Prostate gland (tissue), 2 donors: ENCODE results near the gene REEP3. TPM values are rescaled to one million over a fixed set of nuclear protein-coding genes. Genes with fewer than 3 reads are reported as not detected.

Experiments
- DNase-seq: peaks from one replicate; pipeline ENCODE4 v3.0.0-alpha.2; 2019; ENCODE audit warnings: low spot score
- H3K27ac ChIP-seq, 2 donors: fragments of 200-600 bp; sonication (generic); 2 replicates each; pipeline ENCODE4 v1.5.1; 2017 to 2019
- H3K27me3 ChIP-seq: fragments of 200-600 bp; sonication (generic); replicated peaks from 2 replicates; pipeline ENCODE4 v1.5.1; 2019; ENCODE audit not compliant: insufficient read depth
- H3K36me3 ChIP-seq, 2 donors: fragments of 200-600 bp; sonication (generic); 1 replicate in 1 of 2; 2 replicates in 1 of 2; pipeline versions ENCODE4 v1.5.1 to v1.8.1; 2017 to 2019
- H3K4me1 ChIP-seq: fragments of 200-600 bp; sonication (generic); replicated peaks from 2 replicates; pipeline ENCODE4 v1.5.1; 2019
- H3K4me3 ChIP-seq, 2 donors: fragments of 200-600 bp; sonication (generic); 2 replicates each; pipeline ENCODE4 v1.5.1; 2017 to 2019
- H3K9me3 ChIP-seq: fragments of 200-600 bp; sonication (generic); 2 replicates; pipeline ENCODE4 v1.5.1; 2017
- CTCF ChIP-seq, 4 experiments: fragments of 200-600 bp in 2 of 4; fragments of 450-650 bp in 2 of 4; sonication (generic) in 2 of 4; IDR thresholded peaks; 1 replicate in 3 of 4; 2 replicates in 1 of 4; pipeline ENCODE4 v1.5.1; 2016 to 2019; ENCODE audit warnings: antibody characterized with exemption in 4 of 4, mild to moderate bottlenecking in 2 of 4, moderate library complexity in 2 of 4
- POLR2A ChIP-seq: fragments of 450-650 bp; IDR thresholded peaks from one replicate; pipeline ENCODE4 v1.6.1; 2016; ENCODE audit warnings: antibody characterized with exemption, mild to moderate bottlenecking
- POLR2AphosphoS5 ChIP-seq: sonication (generic); formaldehyde crosslinking; IDR thresholded peaks from one replicate; pipeline ENCODE4 v1.6.1; 2017; ENCODE audit warnings: antibody characterized with exemption
- WGBS: methylation state at CpG from one replicate; pipeline ENCODE4 v1.1.5; 2018; 5-methylcytosine and 5-hydroxymethylcytosine counted together
- intact Hi-C: fragments of 100-400 bp; cut with DNase I; formaldehyde crosslinking; loops from one replicate; pipeline ENCODE4 v1.14.2; 2022
- total RNA-seq, 2 donors: library from RNA; depleted of rRNA; stranded (reverse); fragments of >200 nt; gene quantifications; one replicate each; pipeline ENCODE4 v1.1.0, GENCODE V29; 2016

Gene REEP3
- total RNA-seq, 2 donors from 2014 or later: 32.0 to 52.4 TPM

GRCh38 chr10:63544418-63544817 lies 23.2 kb downstream of the REEP3 start:
- H3K9me3 ChIP-seq: no peaks in the 10 kb centered on the region
- H3K4me3 ChIP-seq: no peak overlapping the region
- no peaks in the 10 kb centered on the region for H3K36me3 ChIP-seq
- H3K27ac ChIP-seq: no peak overlapping the region
- whole genome bisulfite sequencing: 45% methylated on average over 1 of the region's 1 CpG
- no peaks in the 10 kb centered on the region for H3K27me3 ChIP-seq
- no peaks in the 10 kb centered on the region for H3K4me1 ChIP-seq
- TF ChIP-seq POLR2A (no peak), POLR2AphosphoS5 (no peak), CTCF (IDR thresholded peaks at IDR 0.05) (no peak)
- DNase-seq: no peak
- intact Hi-C loops: no loop called here

GRCh38 chr10:63547628-63548360 lies 26.6 kb downstream of the REEP3 start:
- no peak for DNase-seq
- intact Hi-C loops: no loop called here
- 93% methylated on average over 2 of the region's 2 CpGs for WGBS

DNA sequence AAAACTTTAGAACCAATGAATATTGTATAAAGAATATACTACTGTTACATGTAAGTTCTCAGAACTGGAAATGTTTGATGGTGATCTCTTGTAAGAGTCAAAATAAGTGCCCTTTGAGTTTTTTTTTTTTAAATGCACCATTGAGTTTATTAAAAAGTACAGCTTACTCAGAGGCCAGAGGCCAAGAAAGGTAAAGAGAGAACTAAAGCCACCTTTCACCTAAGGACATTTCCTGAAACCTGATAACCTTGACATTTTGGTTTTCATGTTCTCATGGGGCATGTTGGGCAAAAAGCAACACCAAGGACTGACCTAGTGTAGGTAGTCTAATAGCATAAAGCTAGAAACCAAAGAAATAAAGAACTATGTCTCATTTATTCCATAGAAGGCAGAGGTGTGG lies 27.7 kb downstream of the REEP3 start:
- DNase-seq: no peak
- H3K9me3 ChIP-seq: no peaks in the 10 kb centered on the region
- no peaks in the 10 kb centered on the region for H3K36me3 ChIP-seq
- H3K4me1 ChIP-seq: no peaks in the 10 kb centered on the region
- TF ChIP-seq CTCF (IDR thresholded peaks at IDR 0.05): no peak
- no peak for TF ChIP-seq POLR2A
- TF ChIP-seq POLR2AphosphoS5: no peak
- no peak overlapping the region for H3K27ac ChIP-seq
- H3K27me3 ChIP-seq: no peaks in the 10 kb centered on the region
- intact Hi-C loops: no loop called here
- H3K4me3 ChIP-seq: no peak overlapping the region

More at GRCh38 chr10:63547628-63548360, 26.6 kb downstream of the REEP3 start:
- Histone ChIP-seq H3K4me3 (no peak overlapping the region), H3K27ac (no peak overlapping the region), H3K9me3 (no peaks in the 10 kb centered on the region), H3K36me3 (no peaks in the 10 kb centered on the region), H3K4me1 (no peaks in the 10 kb centered on the region), H3K27me3 (no peaks in the 10 kb centered on the region)
- TF ChIP-seq POLR2A (no peak), CTCF (IDR thresholded peaks at IDR 0.05) (no peak), POLR2AphosphoS5 (no peak)

- Histone ChIP-seq H3K36me3 (no peaks in the 10 kb centered on the region), H3K27me3 (no peaks in the 10 kb centered on the region), H3K9me3 (no peaks in the 10 kb centered on the region), H3K4me3 (no peak overlapping the region), H3K4me1 (no peaks in the 10 kb centered on the region), H3K27ac (no peak overlapping the region)
- no peak for TF ChIP-seq POLR2AphosphoS5
- no peak for TF ChIP-seq CTCF (IDR thresholded peaks at IDR 0.05)
- no peak for TF ChIP-seq POLR2A
- intact Hi-C loops: no loop called here
- WGBS: 32% methylated on average over 3 of the region's 3 CpGs
- no peak for DNase-seq
Measured at GRCh38 chr10:63549810-63550209, 28.6 kb downstream of the REEP3 start.

DNA sequence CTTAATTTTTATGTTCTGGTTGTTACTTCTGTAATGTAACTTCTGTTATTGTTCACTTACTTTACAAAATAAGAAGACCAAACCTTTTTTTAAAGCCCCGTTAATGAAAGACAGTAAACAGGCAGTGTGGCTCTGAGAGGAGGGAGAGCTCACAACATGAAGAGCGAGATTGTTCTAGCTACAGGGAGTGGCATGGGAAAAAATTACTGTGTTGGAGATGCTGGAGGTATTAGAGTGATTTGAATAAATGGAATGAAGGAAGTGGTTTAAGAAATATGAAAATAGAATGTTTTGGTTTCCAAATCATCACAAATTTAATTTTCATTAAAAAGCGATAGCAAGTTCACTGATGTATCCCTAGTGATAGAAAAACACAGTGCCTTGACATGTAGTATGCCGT lies 31.8 kb downstream of the REEP3 start:
- no peak for DNase-seq
- 80% methylated on average over 4 of the region's 4 CpGs for WGBS
- Histone ChIP-seq H3K4me1 (no peaks in the 10 kb centered on the region), H3K4me3 (no peak overlapping the region), H3K36me3 (no peaks in the 10 kb centered on the region), H3K9me3 (no peaks in the 10 kb centered on the region), H3K27me3 (no peaks in the 10 kb centered on the region), H3K27ac (no peak overlapping the region)
- TF ChIP-seq CTCF (IDR thresholded peaks at IDR 0.05): no peak
- no peak for TF ChIP-seq POLR2AphosphoS5
- TF ChIP-seq POLR2A: no peak
- intact Hi-C loops: no loop called here
